Natural killer cell (primary cell): ENCODE results near the gene COL9A2. TPM values are rescaled to one million over a fixed set of nuclear protein-coding genes. Genes with fewer than 3 reads are reported as not detected.

ENCODE experiments used
- ATAC-seq, 3 donors: fragments of 150-1000 bp in 2 of 3; fragments of 200-7000 bp in 1 of 3; cut with Tn5 transposase; 1 replicate in 1 of 3; 2 replicates in 2 of 3; pipeline ENCODE4 v1.10.0; 2021; ENCODE audit warnings: mild to moderate bottlenecking in 2 of 3, moderate library complexity in 2 of 3
- DNase-seq, 2 donors: peaks; one replicate each; pipeline versions ENCODE4 v3.0.0 to v3.0.0-alpha.2; 2013 to 2021; ENCODE audit warnings: mixed read lengths in 1 of 2
- H3K27ac ChIP-seq: one replicate; pipeline ENCODE4 v1.5.1; 2013; ENCODE audit warnings: mild to moderate bottlenecking, low read length
- H3K27me3 ChIP-seq: one replicate; pipeline ENCODE4 v1.6.1; 2013; ENCODE audit warnings: low read length; ENCODE audit not compliant: control insufficient read depth, insufficient read depth
- H3K36me3 ChIP-seq: one replicate; pipeline ENCODE4 v1.6.1; 2013; ENCODE audit warnings: low read length; ENCODE audit not compliant: control insufficient read depth, insufficient read depth
- H3K4me1 ChIP-seq: one replicate; pipeline ENCODE4 v1.6.1; 2013; ENCODE audit warnings: low read length; ENCODE audit not compliant: control insufficient read depth, insufficient read depth
- H3K4me3 ChIP-seq: one replicate; pipeline ENCODE4 v1.5.1; 2013; ENCODE audit warnings: low read length
- H3K9me3 ChIP-seq: one replicate; pipeline ENCODE4 v1.6.1; 2013; ENCODE audit warnings: low read length; ENCODE audit not compliant: control insufficient read depth, insufficient read depth
- H3K27ac Mint-ChIP-seq, 2 donors: one replicate each; pipeline ENCODE4 v1.8.0; 2022; ENCODE audit warnings: mild to moderate bottlenecking in 2 of 2, mixed read lengths in 2 of 2, moderate library complexity in 1 of 2
- H3K27me3 Mint-ChIP-seq, 2 donors: one replicate each; pipeline ENCODE4 v1.8.0; 2022; ENCODE audit warnings: low read depth in 2 of 2, mixed read lengths in 2 of 2
- H3K36me3 Mint-ChIP-seq: one replicate; pipeline ENCODE4 v1.8.0; 2022; ENCODE audit warnings: mixed read lengths
- H3K4me1 Mint-ChIP-seq, 2 donors: one replicate each; pipeline ENCODE4 v1.8.0; 2022; ENCODE audit warnings: mixed read lengths in 2 of 2
- H3K4me3 Mint-ChIP-seq: one replicate; pipeline ENCODE4 v1.8.0; 2022; ENCODE audit warnings: mild to moderate bottlenecking, moderate library complexity, mixed read lengths
- H3K9me3 Mint-ChIP-seq, 2 donors: one replicate each; pipeline ENCODE4 v1.8.0; 2022; ENCODE audit warnings: mixed read lengths in 2 of 2
- CTCF ChIP-seq: fragments of 200-600 bp; IDR thresholded peaks from one replicate; pipeline ENCODE4 v1.8.0; 2022; ENCODE audit warnings: antibody characterized with exemption
- WGBS: methylation state at CpG from one replicate; pipeline ENCODE4 v1.1.7; 2013; ENCODE audit warnings: missing lambda C conversion rate; ENCODE audit not compliant: insufficient coverage; 5-methylcytosine and 5-hydroxymethylcytosine counted together
- intact Hi-C: fragments of 100-400 bp; cut with micrococcal nuclease; formaldehyde crosslinking; loops from one replicate; pipeline ENCODE4 v1.14.2; 2022
- total RNA-seq, 4 donors: library from RNA; stranded (reverse); fragments of 120-200 nt in 1 of 4; gene quantifications; one replicate each; pipeline versions ENCODE4 v1.2.3 to v1.2.4, GENCODE V29; 2013 to 2022

COL9A2 gene
- total RNA-seq, 3 donors from 2014 or later (not counting 1 experiment from before 2014, with no cell fraction given) = 2.4 to 2.6 (median 2.5) TPM

GRCh38 chr1:40357625-40358024, 40.5 kb upstream of the COL9A2 start:
- Mint-ChIP-seq H3K4me1 (no peaks in the 10 kb centered on the region), H3K9me3 (peaks cover 2 to 3% of the 10 kb centered on the region in 2 donors), H3K27me3 (no peaks in the 10 kb centered on the region), H3K27ac (no peak overlapping the region), H3K36me3 (peaks cover 8% of the 10 kb centered on the region), H3K4me3 (no peak overlapping the region)
- H3K27ac ChIP-seq = no peak overlapping the region
- no peaks in the 10 kb centered on the region for H3K36me3 ChIP-seq
- H3K4me3 ChIP-seq = no peak overlapping the region
- intact Hi-C loops = no loop called here
- H3K27me3 ChIP-seq = no peaks in the 10 kb centered on the region
- no peaks in the 10 kb centered on the region for H3K9me3 ChIP-seq
- H3K4me1 ChIP-seq = peaks cover under 1% of the 10 kb centered on the region
- DNase-seq = no peak
- no peak for TF ChIP-seq CTCF
- no peak for ATAC-seq

GRCh38 chr1:40353082-40353481, 36.0 kb upstream of the COL9A2 start:
- Mint-ChIP-seq H3K27me3 (no peaks in the 10 kb centered on the region), H3K27ac (no peak overlapping the region), H3K9me3 (no peaks in the 10 kb centered on the region), H3K4me3 (no peak overlapping the region), H3K36me3 (no peaks in the 10 kb centered on the region), H3K4me1 (no peaks in the 10 kb centered on the region)
- peaks cover 4% of the 10 kb centered on the region for H3K4me1 ChIP-seq
- intact Hi-C loops = no loop called here
- H3K27ac ChIP-seq = no peak overlapping the region
- H3K27me3 ChIP-seq = no peaks in the 10 kb centered on the region
- H3K36me3 ChIP-seq = no peaks in the 10 kb centered on the region
- DNase-seq = no peak
- no peaks in the 10 kb centered on the region for H3K9me3 ChIP-seq
- WGBS = 98% methylated on average over 3 of the region's 3 CpGs
- no peak for ATAC-seq
- TF ChIP-seq CTCF = no peak
- no peak overlapping the region for H3K4me3 ChIP-seq

GRCh38 chr1:40352126-40352525, 35.0 kb upstream of the COL9A2 start:
- ATAC-seq = no peak
- Mint-ChIP-seq H3K27me3 (no peaks in the 10 kb centered on the region), H3K36me3 (no peaks in the 10 kb centered on the region), H3K4me1 (no peaks in the 10 kb centered on the region), H3K4me3 (no peak overlapping the region), H3K9me3 (no peaks in the 10 kb centered on the region), H3K27ac (no peak overlapping the region)
- no peaks in the 10 kb centered on the region for H3K27me3 ChIP-seq
- no peaks in the 10 kb centered on the region for H3K9me3 ChIP-seq
- WGBS = 67% methylated on average over 2 of the region's 3 CpGs
- no peak for TF ChIP-seq CTCF
- no peaks in the 10 kb centered on the region for H3K36me3 ChIP-seq
- no peak overlapping the region for H3K4me3 ChIP-seq
- no peak for DNase-seq
- peaks cover 4% of the 10 kb centered on the region for H3K4me1 ChIP-seq
- H3K27ac ChIP-seq = no peak overlapping the region
- intact Hi-C loops = no loop called here

- no peaks in the 10 kb centered on the region for H3K4me1 Mint-ChIP-seq
- no peaks in the 10 kb centered on the region for H3K9me3 Mint-ChIP-seq
- Histone ChIP-seq H3K4me3 (no peak overlapping the region), H3K27ac (no peak overlapping the region), H3K9me3 (no peaks in the 10 kb centered on the region), H3K36me3 (no peaks in the 10 kb centered on the region), H3K27me3 (no peaks in the 10 kb centered on the region), H3K4me1 (peaks cover 4% of the 10 kb centered on the region)
- intact Hi-C loops = no loop called here
- ATAC-seq = no peak
- TF ChIP-seq CTCF = no peak
- WGBS = 56% methylated on average over 1 of the region's 2 CpGs
- no peak overlapping the region for H3K27ac Mint-ChIP-seq
- no peaks in the 10 kb centered on the region for H3K36me3 Mint-ChIP-seq
- H3K4me3 Mint-ChIP-seq = no peak overlapping the region
- no peak for DNase-seq
- H3K27me3 Mint-ChIP-seq = no peaks in the 10 kb centered on the region
These were observed 34.0 kb upstream of the COL9A2 start for GRCh38 chr1:40351124-40351523.
